Measurements from ENCODE around the gene DGKI.

Gene DGKI

GRCh38 chr7:137482466-137482865, 364.3 kb downstream of the DGKI start:
- Histone ChIP-seq H4K8ac (ENCODE audit: low read depth, low read length) (no peak overlapping the region), H3K18ac (ENCODE audit: low read length) (no peak overlapping the region), H2AK5ac (ENCODE audit: low read depth, low read length) (no peak overlapping the region), H3K14ac (ENCODE audit: low read length) (no peak overlapping the region), H2BK15ac (ENCODE audit: low read length) (no peak overlapping the region), H3K4ac (ENCODE audit: low read length) (no peak overlapping the region), H3K79me1 (ENCODE audit: low read depth, low read length) (no peaks in the 10 kb centered on the region), H2BK12ac (ENCODE audit: low read length) (no peak overlapping the region), H2BK5ac (ENCODE audit: low read length) (no peak overlapping the region), H3K27ac (replicated peaks; ENCODE audit: low read length) (no peak overlapping the region), H3K23ac (ENCODE audit: low read depth, low read length, poor library complexity) (no peak overlapping the region), H3K4me3 (ENCODE audit: low read length in 2 of 2) (no peak overlapping the region), H3K36me3 (replicated peaks in 1 of 2; ENCODE audit: control insufficient read depth in 2 of 2, insufficient read depth in 2 of 2, low read length in 2 of 2) (no peaks in the 10 kb centered on the region), H3K4me1 (ENCODE audit: control insufficient read depth in 2 of 2, insufficient read depth in 1 of 2, low read depth in 1 of 2, low read length in 2 of 2) (peaks cover 0 to 6% of the 10 kb centered on the region in 2 donors), H3K27me3 (ENCODE audit: control insufficient read depth in 3 of 3, insufficient read depth in 3 of 3, low read depth in 1 of 3, low read length in 3 of 3) (no peaks in the 10 kb centered on the region), H4K91ac (ENCODE audit: low read depth, low read length, poor library complexity) (no peak overlapping the region), H2AFZ (ENCODE audit: low read length) (no peak overlapping the region), H3K9ac (ENCODE audit: low read depth, low read length, poor library complexity) (no peak overlapping the region), H3K9me3 (replicated peaks in 1 of 2; ENCODE audit: control insufficient read depth in 2 of 2, insufficient read depth in 1 of 2, low read depth in 1 of 2, low read length in 2 of 2) (no peaks in the 10 kb centered on the region), H3K4me2 (ENCODE audit: insufficient read depth, low read length, poor library complexity, severe bottlenecking) (no peak overlapping the region), H2BK120ac (ENCODE audit: low read depth, low read length) (no peak overlapping the region)
- DNase-seq (ENCODE audit: low spot score), result no peak
- no CpG with 5 or more reads among the region's 4 CpGs for WGBS, 2 donors (ENCODE audit: extremely low coverage in 2 of 2, insufficient read length in 2 of 2, insufficient replicate concordance in 1 of 2)

GRCh38 chr7:137480824-137481365, 365.9 kb downstream of the DGKI start:
- Histone ChIP-seq H3K18ac (ENCODE audit: low read length) (no peak overlapping the region), H3K9me3 (replicated peaks in 1 of 2; ENCODE audit: control insufficient read depth in 2 of 2, insufficient read depth in 1 of 2, low read depth in 1 of 2, low read length in 2 of 2) (no peaks in the 10 kb centered on the region), H4K91ac (ENCODE audit: low read depth, low read length, poor library complexity) (no peak overlapping the region), H3K27me3 (ENCODE audit: control insufficient read depth in 3 of 3, insufficient read depth in 3 of 3, low read depth in 1 of 3, low read length in 3 of 3) (no peaks in the 10 kb centered on the region), H3K4me2 (ENCODE audit: insufficient read depth, low read length, poor library complexity, severe bottlenecking) (no peak overlapping the region), H3K79me1 (ENCODE audit: low read depth, low read length) (no peaks in the 10 kb centered on the region), H2AFZ (ENCODE audit: low read length) (no peak overlapping the region), H3K14ac (ENCODE audit: low read length) (no peak overlapping the region), H2BK12ac (ENCODE audit: low read length) (no peak overlapping the region), H3K36me3 (replicated peaks in 1 of 2; ENCODE audit: control insufficient read depth in 2 of 2, insufficient read depth in 2 of 2, low read length in 2 of 2) (no peaks in the 10 kb centered on the region), H3K4me3 (ENCODE audit: low read length in 2 of 2) (no peak overlapping the region), H2BK15ac (ENCODE audit: low read length) (no peak overlapping the region), H3K23ac (ENCODE audit: low read depth, low read length, poor library complexity) (no peak overlapping the region), H3K27ac (replicated peaks; ENCODE audit: low read length) (no peak overlapping the region), H2BK5ac (ENCODE audit: low read length) (no peak overlapping the region), H2AK5ac (ENCODE audit: low read depth, low read length) (no peak overlapping the region), H4K8ac (ENCODE audit: low read depth, low read length) (no peak overlapping the region), H3K4ac (ENCODE audit: low read length) (no peak overlapping the region), H3K4me1 (ENCODE audit: control insufficient read depth in 2 of 2, insufficient read depth in 1 of 2, low read depth in 1 of 2, low read length in 2 of 2) (peaks cover 0 to 5% of the 10 kb centered on the region in 2 donors), H3K9ac (ENCODE audit: low read depth, low read length, poor library complexity) (no peak overlapping the region), H2BK120ac (ENCODE audit: low read depth, low read length) (no peak overlapping the region)
- WGBS, 2 donors (ENCODE audit: extremely low coverage in 2 of 2, insufficient read length in 2 of 2, insufficient replicate concordance in 1 of 2), result no CpG with 5 or more reads among the region's 3 CpGs
- no peak for DNase-seq (ENCODE audit: low spot score)

- Histone ChIP-seq H3K4me1 (ENCODE audit: control insufficient read depth in 2 of 2, insufficient read depth in 1 of 2, low read depth in 1 of 2, low read length in 2 of 2) (peaks cover 0 to 5% of the 10 kb centered on the region in 2 donors), H3K27me3 (ENCODE audit: control insufficient read depth in 3 of 3, insufficient read depth in 3 of 3, low read depth in 1 of 3, low read length in 3 of 3) (no peaks in the 10 kb centered on the region), H3K14ac (ENCODE audit: low read length) (no peak overlapping the region), H3K27ac (replicated peaks; ENCODE audit: low read length) (no peak overlapping the region), H3K4me3 (ENCODE audit: low read length in 2 of 2) (no peak overlapping the region), H4K91ac (ENCODE audit: low read depth, low read length, poor library complexity) (no peak overlapping the region), H2BK120ac (ENCODE audit: low read depth, low read length) (no peak overlapping the region), H2BK5ac (ENCODE audit: low read length) (no peak overlapping the region), H2AFZ (ENCODE audit: low read length) (no peak overlapping the region), H3K4me2 (ENCODE audit: insufficient read depth, low read length, poor library complexity, severe bottlenecking) (no peak overlapping the region), H2AK5ac (ENCODE audit: low read depth, low read length) (no peak overlapping the region), H3K23ac (ENCODE audit: low read depth, low read length, poor library complexity) (no peak overlapping the region), H3K36me3 (replicated peaks in 1 of 2; ENCODE audit: control insufficient read depth in 2 of 2, insufficient read depth in 2 of 2, low read length in 2 of 2) (no peaks in the 10 kb centered on the region), H3K18ac (ENCODE audit: low read length) (no peak overlapping the region), H2BK12ac (ENCODE audit: low read length) (no peak overlapping the region), H3K4ac (ENCODE audit: low read length) (no peak overlapping the region), H3K9me3 (replicated peaks in 1 of 2; ENCODE audit: control insufficient read depth in 2 of 2, insufficient read depth in 1 of 2, low read depth in 1 of 2, low read length in 2 of 2) (no peaks in the 10 kb centered on the region), H3K79me1 (ENCODE audit: low read depth, low read length) (no peaks in the 10 kb centered on the region), H4K8ac (ENCODE audit: low read depth, low read length) (no peak overlapping the region), H2BK15ac (ENCODE audit: low read length) (no peak overlapping the region), H3K9ac (ENCODE audit: low read depth, low read length, poor library complexity) (no peak overlapping the region)
- no peak for DNase-seq (ENCODE audit: low spot score)
- WGBS, 2 donors (ENCODE audit: extremely low coverage in 2 of 2, insufficient read length in 2 of 2, insufficient replicate concordance in 1 of 2), result no CpG with 5 or more reads among the region's 1 CpG
Observed at GRCh38 chr7:137480401-137480800, 366.4 kb downstream of the DGKI start.

DNA sequence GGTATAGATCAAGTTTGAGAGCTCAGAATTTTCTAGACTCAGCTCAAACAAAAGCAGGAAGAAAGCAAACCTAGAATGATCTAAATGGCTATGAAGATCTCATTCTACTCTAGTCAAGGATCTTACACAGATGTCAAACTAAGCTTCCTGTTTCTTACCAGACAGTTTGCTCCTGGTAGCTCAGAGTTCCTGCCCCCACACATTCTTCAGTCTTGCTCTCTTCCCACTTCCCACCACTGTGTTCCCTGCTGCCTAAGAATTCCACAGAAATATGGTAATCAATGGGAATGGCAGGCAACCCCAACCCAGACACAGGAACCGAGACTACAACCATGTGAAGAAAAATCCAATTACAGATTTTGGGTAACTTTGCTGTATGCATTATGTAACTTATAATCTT, 369.8 kb downstream of the DGKI start:
- WGBS, 2 donors (ENCODE audit: extremely low coverage in 2 of 2, insufficient read length in 2 of 2, insufficient replicate concordance in 1 of 2), result no CpG with 5 or more reads among the region's 1 CpG
- H3K4me3 ChIP-seq (ENCODE audit: low read length in 2 of 2), result no peak overlapping the region
- no peak overlapping the region for H3K9ac ChIP-seq (ENCODE audit: low read depth, low read length, poor library complexity)
- H3K18ac ChIP-seq (ENCODE audit: low read length), result no peak overlapping the region
- H2AFZ ChIP-seq (ENCODE audit: low read length), result peak overlapping the region; percentile 24
- H3K4me2 ChIP-seq (ENCODE audit: insufficient read depth, low read length, poor library complexity, severe bottlenecking), result no peak overlapping the region
- no peaks in the 10 kb centered on the region for H3K27me3 ChIP-seq (ENCODE audit: control insufficient read depth in 3 of 3, insufficient read depth in 3 of 3, low read depth in 1 of 3, low read length in 3 of 3)
- no peak overlapping the region for H3K27ac ChIP-seq (replicated peaks; ENCODE audit: low read length)
- H3K36me3 ChIP-seq (replicated peaks in 1 of 2; ENCODE audit: control insufficient read depth in 2 of 2, insufficient read depth in 2 of 2, low read length in 2 of 2), result no peaks in the 10 kb centered on the region
- H3K79me1 ChIP-seq (ENCODE audit: low read depth, low read length), result no peaks in the 10 kb centered on the region
- no peaks in the 10 kb centered on the region for H3K4me1 ChIP-seq (ENCODE audit: control insufficient read depth in 2 of 2, insufficient read depth in 1 of 2, low read depth in 1 of 2, low read length in 2 of 2)
- no peak overlapping the region for H3K4ac ChIP-seq (ENCODE audit: low read length)
- no peak overlapping the region for H2AK5ac ChIP-seq (ENCODE audit: low read depth, low read length)
- H4K91ac ChIP-seq (ENCODE audit: low read depth, low read length, poor library complexity), result no peak overlapping the region
- H4K8ac ChIP-seq (ENCODE audit: low read depth, low read length), result no peak overlapping the region
- H3K9me3 ChIP-seq (replicated peaks in 1 of 2; ENCODE audit: control insufficient read depth in 2 of 2, insufficient read depth in 1 of 2, low read depth in 1 of 2, low read length in 2 of 2), result no peaks in the 10 kb centered on the region
- no peak overlapping the region for H2BK5ac ChIP-seq (ENCODE audit: low read length)
- no peak overlapping the region for H3K23ac ChIP-seq (ENCODE audit: low read depth, low read length, poor library complexity)
- H2BK12ac ChIP-seq (ENCODE audit: low read length), result no peak overlapping the region
- no peak overlapping the region for H2BK120ac ChIP-seq (ENCODE audit: low read depth, low read length)
- no peak for DNase-seq (ENCODE audit: low spot score)
- H3K14ac ChIP-seq (ENCODE audit: low read length), result no peak overlapping the region
- H2BK15ac ChIP-seq (ENCODE audit: low read length), result no peak overlapping the region

All from neuronal stem cell (in vitro differentiated cells).